DMS53 treated with DMSO at 0.1 percent for 48 hours (cell line): ENCODE measurements around the gene ARMC12.
A peak's percentile ranks its signal among the peaks of the same experiment; 100 is the strongest.
"Not testable (repeated sequence)": the region's sequence is repeated elsewhere in the genome, so short reads cannot be mapped to it uniquely, and the experiment has no call there.

Experiments used
- DNase-seq: peaks from one replicate; lab custom pipeline; 2025; ENCODE audit not compliant: unreplicated experiment; lab: John Stamatoyannopoulos, UW

ARMC12 gene

DNA sequence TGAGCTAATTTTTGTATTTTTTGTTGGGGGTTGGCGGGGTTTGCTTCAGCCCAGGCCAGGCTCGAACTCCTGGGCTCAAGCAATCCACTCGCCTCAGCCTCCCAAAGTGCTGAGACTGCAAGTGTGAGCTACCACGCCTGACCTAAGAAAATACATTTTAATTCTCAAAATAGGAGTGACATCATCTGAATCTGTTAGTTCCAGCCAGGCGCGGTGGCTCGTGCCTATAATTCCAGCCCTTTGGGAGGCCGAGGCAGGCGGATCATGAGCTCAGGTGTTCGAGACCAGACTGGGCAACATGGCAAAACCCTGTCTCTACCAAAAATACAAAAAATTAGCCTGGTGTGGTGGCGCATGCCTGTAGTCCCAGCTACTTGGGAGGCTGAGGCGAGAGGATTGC is 2.5 kb upstream of the ARMC12 start:
- not testable (repeated sequence) for DNase-seq

DNA sequence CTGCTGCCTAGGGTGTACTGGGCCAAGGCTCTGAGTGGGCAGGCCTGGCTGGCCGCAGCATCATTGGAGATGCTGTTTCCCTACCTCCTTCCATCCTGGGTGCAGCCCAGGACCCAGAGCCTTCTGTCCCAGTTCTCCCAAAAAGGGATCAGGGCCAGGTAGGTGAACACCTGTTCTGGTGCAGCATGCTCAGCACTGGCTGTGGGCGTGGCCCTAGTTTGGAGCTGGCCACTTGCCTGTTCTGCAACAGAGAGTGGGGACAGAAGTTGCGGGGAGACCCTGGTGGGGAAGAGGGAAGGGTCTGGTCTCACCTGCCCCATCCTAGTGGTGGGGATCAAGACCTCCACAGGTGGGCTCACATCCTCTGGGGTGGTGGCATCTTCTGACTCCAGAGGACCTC is 1.4 kb upstream of the ARMC12 start:
- DNase-seq = no peak

DNA sequence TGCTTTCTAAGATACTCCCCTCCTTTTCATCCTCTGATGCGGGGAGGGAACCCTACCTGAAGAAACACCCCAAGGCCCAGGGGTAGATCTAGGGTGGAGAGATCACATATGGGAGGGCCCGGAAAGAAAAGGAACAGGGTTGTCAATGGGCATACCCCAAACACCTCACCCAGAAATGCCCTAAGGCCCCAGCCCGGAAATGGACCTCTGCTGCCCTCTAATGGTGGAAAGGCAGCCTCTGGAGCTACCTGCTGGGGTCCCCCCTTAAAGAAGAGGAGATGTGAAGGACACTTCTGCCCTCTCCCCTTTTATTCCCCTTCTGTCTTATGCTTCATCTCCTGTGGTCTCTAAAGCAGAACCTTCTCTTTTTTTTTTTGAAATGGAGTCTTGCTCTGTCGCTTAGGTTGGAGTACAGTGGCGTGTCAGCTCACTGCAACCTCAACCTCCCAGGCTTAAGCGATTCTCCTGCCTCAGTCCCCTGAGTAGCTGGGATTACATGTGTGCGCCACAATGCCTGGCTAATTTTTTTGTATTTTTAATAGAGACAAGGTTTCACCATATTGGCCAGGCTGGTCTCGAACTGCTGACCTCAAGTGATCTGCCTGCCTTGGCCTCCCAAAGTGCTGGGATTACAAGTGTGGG is 458 bp upstream of the ARMC12 start:
- peak; percentile 10 for DNase-seq

- DNase-seq = peak; percentile 81
These were observed 780 bp downstream of the ARMC12 start for GRCh38 chr6:35737413-35738211.

- no peak for DNase-seq
These were observed 3.1 kb downstream of the ARMC12 start for GRCh38 chr6:35739645-35740524.

DNA sequence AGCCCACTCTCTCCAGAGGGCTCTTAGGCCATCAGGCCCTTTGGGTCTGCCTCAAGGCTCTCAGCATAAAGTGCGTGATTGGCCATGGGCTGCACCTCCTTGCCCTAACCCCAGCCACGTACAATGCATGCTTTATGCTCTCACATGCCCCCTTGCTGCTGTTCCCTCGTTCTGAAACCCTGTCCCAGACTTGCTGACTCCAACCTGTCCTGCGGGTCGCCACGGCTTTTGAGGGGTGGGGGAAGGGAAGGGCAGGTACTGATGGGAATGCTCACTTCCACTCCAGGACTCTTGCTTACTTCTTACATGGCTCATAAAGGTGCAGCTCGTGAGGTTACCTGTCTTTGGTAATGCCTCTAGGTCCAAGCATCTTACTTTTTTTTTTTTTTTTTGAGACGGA is 6.0 kb downstream of the ARMC12 start:
- no peak for DNase-seq

DNA sequence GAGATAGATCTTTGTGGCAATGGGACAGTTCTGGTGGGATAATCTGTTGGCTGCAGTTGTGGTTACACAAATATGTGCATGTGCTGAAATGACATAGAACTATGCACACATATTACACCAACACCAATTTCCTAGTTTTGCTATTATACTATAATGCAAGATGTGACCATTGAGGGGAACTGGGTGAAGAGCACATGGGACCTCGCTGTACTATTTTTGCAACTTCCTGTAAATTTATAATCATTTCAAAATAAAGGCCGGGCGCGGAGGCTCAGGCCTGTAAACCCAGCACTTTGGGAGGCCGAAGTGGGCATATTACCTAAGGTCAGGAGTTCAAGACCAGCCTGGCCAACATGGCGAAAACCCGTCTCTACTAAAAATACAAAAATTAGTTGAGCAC is 8.7 kb downstream of the ARMC12 start:
- no peak for DNase-seq

DNA sequence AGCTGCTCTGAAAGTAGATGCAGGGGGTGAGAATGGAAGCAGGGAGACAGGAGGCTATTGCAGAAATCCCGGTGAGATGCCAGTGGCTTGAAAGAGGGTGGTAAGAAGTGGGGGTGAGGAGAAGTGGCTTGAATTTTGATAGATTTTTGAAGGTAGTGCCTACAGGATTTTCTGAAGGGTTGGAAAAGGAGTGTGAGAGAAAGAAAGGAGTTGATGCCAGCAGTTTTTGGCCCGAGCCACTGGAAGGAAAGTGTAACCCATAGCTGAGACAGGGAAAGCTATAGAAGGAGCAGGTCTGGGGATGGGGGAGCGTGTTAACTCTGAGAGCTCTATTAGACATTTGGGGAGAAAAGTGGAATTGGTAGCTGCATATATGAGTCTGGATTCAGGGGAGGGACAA is 9.7 kb downstream of the ARMC12 start:
- no peak for DNase-seq

DNA sequence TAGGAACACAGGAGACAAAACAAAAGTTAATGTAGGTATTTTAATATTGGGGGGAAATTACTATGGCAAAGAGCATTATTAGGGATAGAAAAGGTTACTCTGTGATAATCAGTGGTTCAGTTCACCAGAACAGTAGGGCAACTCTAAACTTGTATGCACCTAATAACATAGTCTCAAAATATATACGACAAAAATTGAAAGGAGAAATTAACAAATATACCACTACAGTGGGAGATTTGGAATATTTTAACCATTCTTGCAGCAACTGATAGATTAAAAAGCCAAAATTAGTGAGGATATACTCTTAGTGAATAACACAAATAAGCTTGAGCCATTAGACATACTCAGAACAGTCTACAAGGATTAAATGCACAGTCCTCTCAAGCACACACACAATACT is 11.0 kb downstream of the ARMC12 start:
- no peak for DNase-seq

- no peak for DNase-seq
These were observed 13.7 kb downstream of the ARMC12 start for GRCh38 chr6:35750557-35750956.

GRCh38 chr6:35751594-35751993 is 14.8 kb downstream of the ARMC12 start:
- DNase-seq = no peak

DNA sequence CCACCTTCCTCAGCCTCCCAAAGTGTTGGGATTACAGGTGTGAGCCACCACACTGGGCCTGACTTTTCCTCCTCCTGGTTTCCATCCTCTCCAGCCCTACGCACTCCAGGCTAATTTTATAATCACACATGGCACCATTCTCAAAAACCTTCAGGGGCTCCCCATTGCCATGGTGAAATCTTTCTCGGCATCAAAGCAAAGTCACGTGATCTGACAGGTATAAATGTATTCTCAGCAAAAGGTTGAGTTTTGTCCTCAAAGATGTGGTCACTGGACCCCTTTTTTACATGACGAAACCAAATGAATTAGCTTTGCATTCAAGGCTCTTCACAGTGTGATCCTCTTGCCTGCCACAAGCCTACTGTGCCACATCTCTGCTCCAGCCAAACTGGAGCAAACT is 15.5 kb downstream of the ARMC12 start:
- no peak for DNase-seq

DNA sequence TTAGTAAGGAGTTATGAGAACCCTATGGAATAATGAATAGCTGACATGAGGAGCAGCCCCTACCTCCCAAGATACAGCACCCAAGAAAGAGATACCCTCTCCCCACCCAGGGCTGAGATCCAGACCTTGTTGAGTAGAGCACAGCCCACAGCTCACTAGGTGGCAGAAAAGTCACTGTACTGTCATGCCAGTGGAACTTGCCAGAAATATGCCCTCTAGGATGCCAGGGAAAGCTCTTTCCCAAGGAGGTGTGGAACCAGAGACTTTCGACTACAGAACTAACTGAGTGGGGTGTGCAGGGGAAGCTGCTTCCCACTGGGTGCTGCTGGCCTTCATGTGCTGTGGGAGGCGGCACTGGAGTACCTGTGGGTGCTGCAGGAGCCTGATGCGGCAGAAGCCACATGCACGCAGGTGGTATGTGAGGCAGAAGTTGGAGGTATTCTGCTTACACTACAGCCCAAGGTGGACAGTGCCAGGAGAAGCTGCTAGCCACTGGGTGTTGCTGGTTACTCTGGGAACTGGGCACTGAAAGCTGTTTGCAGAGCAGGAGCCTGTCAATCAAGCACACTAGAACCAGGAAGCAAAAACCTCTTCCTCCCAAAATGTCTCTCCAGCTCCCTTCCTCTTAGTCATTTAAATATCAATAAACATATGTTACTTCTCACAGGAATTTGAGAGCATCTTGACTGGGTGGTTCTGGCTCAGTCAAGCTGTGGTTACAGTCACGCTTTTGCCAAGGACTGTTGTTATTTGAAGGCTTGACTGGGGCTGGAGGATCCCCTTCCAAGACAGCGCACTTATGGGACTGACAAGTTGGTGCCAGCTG is 17.8 kb downstream of the ARMC12 start:
- peak; percentile 66 for DNase-seq

DNA sequence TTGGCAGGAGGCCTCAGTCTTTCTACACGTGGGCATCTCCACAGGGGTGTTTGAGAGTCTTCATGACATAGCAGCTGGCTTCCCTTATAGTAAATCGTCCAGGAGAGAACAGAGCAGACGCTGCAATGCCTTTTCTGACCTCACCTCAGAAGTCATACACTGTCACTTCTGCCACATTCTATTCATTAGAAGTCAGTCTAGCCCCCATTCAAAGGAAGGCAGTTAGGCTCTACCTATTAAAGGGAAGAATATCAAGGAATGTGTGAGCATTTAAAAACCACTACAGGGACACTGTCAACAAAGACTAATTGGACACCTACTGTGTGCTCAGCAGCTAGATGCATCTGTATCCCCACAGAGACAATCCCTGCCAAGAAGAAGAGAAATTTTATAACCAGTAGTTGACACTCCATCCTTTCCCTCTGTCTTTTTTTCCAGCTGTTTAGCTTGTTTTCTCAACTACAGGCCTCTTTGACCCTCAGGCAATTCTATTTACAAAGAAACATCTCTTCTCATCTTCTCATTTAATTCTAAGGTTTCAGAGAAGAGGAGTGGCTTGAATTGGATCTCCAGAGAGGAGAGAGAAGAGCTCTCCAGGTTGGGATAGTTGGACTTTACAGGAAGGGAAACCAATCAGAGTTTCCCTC is 18.6 kb downstream of the ARMC12 start:
- DNase-seq = no peak

DNA sequence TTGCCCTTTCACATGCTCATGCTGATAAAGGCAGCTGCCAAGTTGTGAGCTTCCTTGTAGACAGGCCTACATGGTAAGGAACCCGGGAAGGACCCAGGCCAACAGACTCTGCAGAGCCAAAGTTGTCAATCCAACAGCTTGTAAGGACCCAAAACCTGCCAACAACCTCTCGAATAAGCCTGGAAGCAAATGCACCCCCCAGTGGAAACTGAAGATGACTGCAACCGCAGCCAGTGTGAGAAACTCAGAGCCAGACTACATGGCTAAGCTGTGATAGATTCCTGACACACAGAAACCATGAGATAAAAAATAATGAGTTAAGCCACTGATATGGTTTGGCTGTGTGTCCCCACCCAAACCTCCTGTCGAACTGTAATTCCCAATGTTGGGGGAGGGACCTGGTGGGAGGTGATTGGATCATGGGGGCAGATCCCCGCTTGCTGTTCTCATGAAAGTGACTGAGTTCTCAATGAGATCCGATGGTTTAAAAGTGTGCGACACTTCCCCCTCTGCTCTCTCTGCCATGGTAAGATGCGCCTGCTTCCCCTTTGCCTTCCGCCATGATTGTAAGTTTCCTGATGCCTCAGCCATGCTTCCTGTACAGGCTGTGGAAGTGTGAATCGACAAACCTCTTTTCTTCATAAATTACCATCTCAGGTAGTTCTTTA is 20.8 kb downstream of the ARMC12 start:
- DNase-seq = no peak

GRCh38 chr6:35759426-35759825 is 22.6 kb downstream of the ARMC12 start:
- DNase-seq = no peak

- DNase-seq = no peak
These were observed 28.9 kb downstream of the ARMC12 start for GRCh38 chr6:35765739-35766138.

GRCh38 chr6:35769211-35769610 is 32.4 kb downstream of the ARMC12 start:
- no peak for DNase-seq

GRCh38 chr6:35771343-35771627 is 34.5 kb downstream of the ARMC12 start:
- no peak for DNase-seq
